SK-N-MC (cell line): ENCODE data around the gene SHROOM3.

Experiments
- DNase-seq: peaks from one replicate; pipeline ENCODE4 v3.0.0-alpha.2; 2011; ENCODE audit warnings: low read depth, low spot score
- H3K27ac ChIP-seq: fragments of 200-600 bp; sonication (generic); 2 replicates; pipeline ENCODE4 v1.5.1; 2016; ENCODE audit warnings: mixed run types
- H3K36me3 ChIP-seq: fragments of 200-600 bp; sonication (generic); 2 replicates; pipeline ENCODE4 v1.6.1; 2017; ENCODE audit warnings: antibody characterized with exemption, low read length, mixed read lengths; ENCODE audit not compliant: insufficient read depth
- H3K4me3 ChIP-seq: fragments of 200-600 bp; sonication (generic); 2 replicates; pipeline ENCODE4 v1.5.1; 2016
- H3K9ac ChIP-seq: fragments of 200-600 bp; sonication (generic); 2 replicates; pipeline ENCODE4 v1.8.0; 2017; ENCODE audit warnings: mixed run types, mixed read lengths; ENCODE audit not compliant: insufficient read length
- H3K9me3 ChIP-seq: fragments of 200-600 bp; sonication (generic); 2 replicates; pipeline ENCODE4 v1.6.1; 2017; ENCODE audit warnings: low read depth, mild to moderate bottlenecking, antibody characterized with exemption, low read length, moderate library complexity, mixed read lengths
- EZH2 ChIP-seq: fragments of 200-600 bp; sonication (generic); IDR thresholded peaks from one replicate; pipeline ENCODE4 v1.6.1; 2017; ENCODE audit warnings: antibody characterized with exemption
- FOXP2 ChIP-seq: optimal IDR thresholded peaks from 2 replicates; pipeline ENCODE3; 2011; ENCODE audit warnings: mild to moderate bottlenecking, moderate library complexity; ENCODE audit not compliant: insufficient read depth; ENCODE audit errors: extremely low read length, control extremely low read depth
- POLR2AphosphoS5 ChIP-seq: IDR thresholded peaks from 2 replicates; pipeline ENCODE4 v1.6.1; 2012; ENCODE audit warnings: mild to moderate bottlenecking, low read depth, low read length, borderline replicate concordance

SHROOM3 gene

DNA sequence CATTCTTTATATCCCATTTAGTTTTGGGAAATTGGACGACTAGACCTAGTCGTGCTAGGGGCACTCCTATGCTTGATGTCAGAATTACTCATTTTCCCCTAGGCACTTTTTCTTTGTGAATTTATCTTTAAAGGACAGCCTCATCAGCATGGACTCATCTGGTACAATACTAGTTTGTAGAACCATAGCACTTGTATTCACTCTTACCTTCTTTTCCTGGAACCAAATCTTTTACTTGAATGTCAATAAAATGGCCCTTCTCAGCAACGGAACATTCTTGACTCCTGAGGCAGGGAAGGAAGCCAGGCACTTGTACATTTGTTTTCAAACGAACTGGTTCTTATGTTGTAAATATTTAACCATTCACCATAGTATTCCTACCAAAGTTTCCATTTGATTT lies 187.1 kb downstream of the SHROOM3 start:
- Histone ChIP-seq H3K36me3 (no peaks in the 10 kb centered on the region), H3K27ac (no peak overlapping the region)
- TF ChIP-seq POLR2AphosphoS5 (no peak), FOXP2 (no peak), EZH2 (no peak)

DNA sequence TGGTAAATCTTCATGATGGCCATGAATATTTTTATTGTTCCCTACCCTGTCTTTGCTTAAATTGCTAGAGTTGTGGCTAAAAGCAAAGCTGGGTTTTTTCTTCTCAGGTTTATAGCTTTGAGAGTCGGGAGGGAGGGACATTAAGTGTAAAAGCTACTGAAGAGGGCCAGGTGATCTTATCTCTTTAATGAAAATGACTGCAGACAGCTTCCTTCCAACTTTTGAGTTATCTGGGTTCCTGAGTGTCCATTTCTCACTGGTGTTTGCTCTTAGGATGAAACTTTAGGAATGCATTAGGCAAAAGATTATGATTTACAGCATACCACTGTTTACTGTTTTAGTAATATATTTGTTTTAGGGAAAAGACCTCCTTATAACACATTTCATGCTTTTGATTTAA lies 187.7 kb downstream of the SHROOM3 start:
- Histone ChIP-seq H3K27ac (no peak overlapping the region), H3K9ac (no peak overlapping the region), H3K9me3 (no peaks in the 10 kb centered on the region), H3K36me3 (no peaks in the 10 kb centered on the region), H3K4me3 (no peak overlapping the region)
- no peak for DNase-seq
- TF ChIP-seq FOXP2 (no peak), EZH2 (no peak), POLR2AphosphoS5 (no peak)

More for the DNA sequence above, 187.1 kb downstream of the SHROOM3 start:
- H3K4me3 ChIP-seq = no peak overlapping the region
- DNase-seq = no peak
- H3K9me3 ChIP-seq = no peaks in the 10 kb centered on the region
- H3K9ac ChIP-seq = no peak overlapping the region

- Histone ChIP-seq H3K4me3 (no peak overlapping the region), H3K36me3 (no peaks in the 10 kb centered on the region), H3K9ac (no peak overlapping the region), H3K9me3 (no peaks in the 10 kb centered on the region), H3K27ac (no peak overlapping the region)
- no peak for TF ChIP-seq EZH2
- no peak for TF ChIP-seq POLR2AphosphoS5
- no peak for TF ChIP-seq FOXP2
- DNase-seq = no peak
These were observed 188.4 kb downstream of the SHROOM3 start for GRCh38 chr4:76623217-76624045.

DNA sequence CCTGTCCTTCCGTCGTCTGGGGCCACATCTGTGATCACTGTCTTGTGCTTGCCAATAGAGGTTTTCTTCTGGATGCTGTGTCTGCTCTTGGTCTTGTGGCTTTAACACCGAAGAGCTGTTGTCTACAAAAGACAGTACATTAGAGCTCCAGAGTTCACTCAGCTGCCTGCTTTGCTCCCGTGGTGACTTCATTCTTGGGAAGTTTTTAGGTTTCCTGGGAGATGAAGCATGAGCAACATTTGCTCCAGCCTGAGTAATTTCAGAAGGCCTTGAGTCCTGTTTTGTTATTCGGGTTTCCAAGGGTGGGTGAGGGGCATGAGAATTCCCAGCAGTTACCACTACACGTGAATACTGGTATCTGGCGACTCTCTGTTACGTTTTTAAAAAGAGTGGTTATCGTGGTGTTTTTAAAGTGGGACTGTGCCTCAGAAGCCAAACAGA lies 189.2 kb downstream of the SHROOM3 start:
- H3K27ac ChIP-seq = no peak overlapping the region
- no peaks in the 10 kb centered on the region for H3K36me3 ChIP-seq
- no peaks in the 10 kb centered on the region for H3K9me3 ChIP-seq
- DNase-seq = no peak
- no peak overlapping the region for H3K9ac ChIP-seq
- H3K4me3 ChIP-seq = no peak overlapping the region
- TF ChIP-seq FOXP2 (no peak), EZH2 (no peak), POLR2AphosphoS5 (no peak)

DNA sequence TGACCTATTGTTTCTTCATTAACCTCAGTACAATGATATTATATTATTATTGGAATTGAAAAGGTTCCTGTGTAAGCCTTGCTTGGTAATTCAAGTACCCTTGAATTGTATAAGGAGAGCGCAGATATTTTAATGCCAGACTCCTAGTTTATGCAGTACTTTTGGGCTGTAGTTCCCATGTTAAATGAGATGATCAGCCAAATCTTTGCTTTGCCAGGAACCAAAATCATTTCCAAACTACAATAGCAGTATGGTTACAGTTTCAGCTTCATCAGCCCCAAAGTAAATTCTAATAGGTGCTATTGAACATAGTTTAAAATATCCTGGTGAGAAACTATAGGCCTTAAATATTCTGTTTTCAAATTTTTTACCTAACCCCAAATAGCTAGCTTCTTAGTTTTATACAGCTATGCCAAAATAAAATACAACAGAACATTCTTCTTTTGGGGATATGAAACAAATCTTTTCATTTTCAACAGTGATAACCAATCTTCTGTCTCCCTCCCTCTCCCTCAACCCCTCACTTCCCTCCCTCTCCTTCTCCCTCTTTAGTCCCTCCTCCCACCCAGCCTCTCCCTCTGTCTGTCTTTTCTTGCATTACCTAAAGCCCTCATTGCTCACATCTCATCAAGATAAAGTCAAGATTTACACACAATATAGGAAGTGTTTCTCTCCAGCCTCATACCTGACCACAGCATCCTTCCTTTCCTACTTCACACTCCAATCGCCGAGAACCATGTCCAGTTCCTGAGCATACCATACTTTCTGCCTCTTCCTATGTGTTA lies 190.1 kb downstream of the SHROOM3 start:
- no peak overlapping the region for H3K4me3 ChIP-seq
- H3K36me3 ChIP-seq = no peaks in the 10 kb centered on the region
- no peak for DNase-seq
- no peaks in the 10 kb centered on the region for H3K9me3 ChIP-seq
- no peak overlapping the region for H3K9ac ChIP-seq
- H3K27ac ChIP-seq = no peak overlapping the region
- TF ChIP-seq EZH2 (no peak), POLR2AphosphoS5 (no peak), FOXP2 (no peak)

- TF ChIP-seq POLR2AphosphoS5 (no peak), EZH2 (no peak)
- Histone ChIP-seq H3K36me3 (no peaks in the 10 kb centered on the region), H3K4me3 (no peak overlapping the region), H3K9ac (no peak overlapping the region), H3K27ac (no peak overlapping the region), H3K9me3 (no peaks in the 10 kb centered on the region)
- DNase-seq = no peak
These were observed 191.8 kb downstream of the SHROOM3 start for GRCh38 chr4:76626686-76627465.

- no peak for TF ChIP-seq POLR2AphosphoS5
- TF ChIP-seq FOXP2 = no peak
- no peak for TF ChIP-seq EZH2
- no peaks in the 10 kb centered on the region for H3K36me3 ChIP-seq
- no peak for DNase-seq
- no peak overlapping the region for H3K27ac ChIP-seq
- no peaks in the 10 kb centered on the region for H3K9me3 ChIP-seq
- no peak overlapping the region for H3K9ac ChIP-seq
- no peak overlapping the region for H3K4me3 ChIP-seq
These were observed 193.2 kb downstream of the SHROOM3 start for GRCh38 chr4:76628251-76628650.

DNA sequence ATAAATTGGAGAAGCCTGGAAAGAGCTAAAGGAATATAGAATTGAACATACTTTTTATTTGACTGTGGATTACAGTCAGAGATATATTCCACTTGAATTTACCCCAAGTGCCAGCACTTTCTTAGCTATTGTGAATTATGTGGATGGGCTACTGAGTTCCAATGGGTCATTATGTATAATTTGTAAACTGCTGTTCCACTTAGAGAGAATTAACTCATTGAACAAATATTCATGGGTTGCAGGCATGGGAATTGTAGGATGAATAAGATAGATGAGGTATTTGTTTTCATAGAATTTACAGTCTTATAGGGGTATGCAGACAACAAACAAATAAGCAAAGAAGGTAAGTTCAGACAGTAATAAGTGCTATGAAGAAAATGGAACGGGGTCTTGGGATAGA lies 195.7 kb downstream of the SHROOM3 start:
- no peaks in the 10 kb centered on the region for H3K9me3 ChIP-seq
- no peak overlapping the region for H3K9ac ChIP-seq
- DNase-seq = no peak
- H3K36me3 ChIP-seq = no peaks in the 10 kb centered on the region
- TF ChIP-seq POLR2AphosphoS5 (no peak), FOXP2 (no peak), EZH2 (no peak)
- no peak overlapping the region for H3K4me3 ChIP-seq
- H3K27ac ChIP-seq = no peak overlapping the region
